CD4-positive, alpha-beta T cell treated with Interleukin-15 for 4 hours (primary cell): ENCODE measurements around the gene NMNAT1.
"Not testable (repeated sequence)": the region's sequence is repeated elsewhere in the genome, so short reads cannot be mapped to it uniquely, and the experiment has no call there.

Experiments used
- DNase-seq: peaks from one replicate; pipeline ENCODE4 v3.0.0-alpha.2; 2020; ENCODE audit warnings: low spot score

Gene NMNAT1

DNA sequence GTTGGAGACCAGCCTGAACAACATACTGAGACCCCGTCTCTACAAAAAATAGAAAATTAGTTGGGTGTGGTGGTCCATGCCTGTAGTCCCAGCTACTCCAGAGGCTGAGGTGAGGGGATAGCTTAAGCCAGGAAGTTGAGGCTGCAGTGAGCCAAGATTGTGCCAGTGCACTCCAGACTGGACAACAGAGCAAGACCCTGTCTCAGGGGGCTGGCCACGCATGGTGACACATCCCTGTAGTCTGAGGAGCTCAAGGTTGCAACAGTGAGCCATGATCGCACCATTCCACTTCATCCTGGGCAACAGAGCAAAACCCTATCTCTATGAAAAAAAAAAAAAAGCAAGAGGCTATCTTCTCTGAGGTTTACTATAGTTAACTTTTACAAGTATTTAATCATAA, 76.8 kb downstream of the NMNAT1 start:
- no peak for DNase-seq

DNA sequence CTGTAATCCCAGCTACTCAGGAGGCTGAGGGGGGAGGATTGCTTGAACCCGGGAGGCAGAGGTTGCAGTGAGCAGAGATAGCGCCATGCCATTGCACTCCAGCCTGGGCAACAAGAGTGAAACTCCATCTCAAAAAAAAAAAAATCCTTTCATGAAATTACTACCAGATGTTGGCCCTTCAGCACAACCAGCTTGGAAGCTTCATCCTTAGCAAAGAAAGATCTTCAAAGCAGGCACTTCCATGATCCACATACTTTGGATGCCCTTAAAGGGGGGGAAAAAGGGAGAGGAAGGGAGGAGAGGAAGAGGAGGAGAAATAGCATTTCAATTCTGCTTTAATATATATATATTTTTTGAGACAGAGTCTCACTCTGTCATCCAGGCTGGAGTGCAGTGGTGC, 77.4 kb downstream of the NMNAT1 start:
- not testable (repeated sequence) for DNase-seq

DNA sequence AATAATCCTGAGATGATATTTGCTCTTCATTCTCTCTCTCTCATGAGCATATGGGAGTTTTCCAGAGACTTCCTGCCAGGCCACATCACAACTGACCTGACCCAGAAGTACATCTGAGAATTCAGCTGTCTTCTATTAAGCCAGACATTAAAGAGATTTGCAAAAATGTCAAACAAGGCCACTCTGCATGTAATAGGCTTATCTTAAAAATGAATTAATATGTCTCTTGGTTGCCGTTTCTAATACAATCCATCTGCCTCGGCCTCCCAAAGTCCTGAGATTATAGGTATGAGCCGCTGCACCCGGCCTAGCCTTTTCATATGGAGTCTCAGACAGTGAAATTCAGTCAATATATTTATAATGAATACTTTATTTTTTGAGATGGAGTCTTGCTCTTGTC, 78.7 kb downstream of the NMNAT1 start:
- DNase-seq = not testable (repeated sequence)

DNA sequence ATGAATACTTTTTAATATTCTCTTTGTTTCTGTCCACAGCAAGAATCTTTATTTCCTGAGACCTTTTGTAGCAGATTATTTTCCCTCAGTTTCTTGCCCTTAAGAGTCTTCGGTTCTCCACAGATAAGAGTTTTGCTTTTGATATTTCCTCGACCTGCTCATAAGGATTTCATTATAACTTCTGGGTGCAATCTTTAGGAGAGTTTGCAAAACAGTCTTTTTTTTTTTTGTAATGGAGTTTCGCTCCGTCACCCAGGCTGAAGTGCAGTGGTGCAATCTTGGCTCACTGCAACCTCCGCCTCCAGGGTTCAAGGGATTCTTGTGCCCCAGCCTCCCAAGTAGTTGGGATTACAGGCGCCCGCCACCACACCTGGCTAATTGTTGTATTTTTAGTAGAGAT, 79.4 kb downstream of the NMNAT1 start:
- DNase-seq = no peak

DNA sequence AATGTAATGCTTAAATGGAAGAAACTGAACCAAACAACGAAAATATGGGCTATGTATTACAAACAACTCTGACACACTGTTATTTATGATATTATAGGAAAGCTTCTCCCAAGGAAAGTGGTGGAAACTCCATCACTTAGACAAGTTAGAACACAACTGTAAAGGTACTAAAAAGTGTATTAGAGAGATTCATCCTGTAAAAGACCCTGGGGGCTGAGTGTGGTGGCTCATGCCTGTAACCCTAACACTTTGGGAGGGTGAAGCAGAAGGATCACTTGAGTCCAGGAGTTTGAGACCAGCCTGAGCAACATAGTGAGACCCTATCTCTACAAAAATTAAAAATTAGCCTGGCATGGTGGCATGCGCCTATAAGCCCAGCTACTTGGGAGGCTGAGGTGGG, 82.1 kb downstream of the NMNAT1 start:
- DNase-seq = no peak

DNA sequence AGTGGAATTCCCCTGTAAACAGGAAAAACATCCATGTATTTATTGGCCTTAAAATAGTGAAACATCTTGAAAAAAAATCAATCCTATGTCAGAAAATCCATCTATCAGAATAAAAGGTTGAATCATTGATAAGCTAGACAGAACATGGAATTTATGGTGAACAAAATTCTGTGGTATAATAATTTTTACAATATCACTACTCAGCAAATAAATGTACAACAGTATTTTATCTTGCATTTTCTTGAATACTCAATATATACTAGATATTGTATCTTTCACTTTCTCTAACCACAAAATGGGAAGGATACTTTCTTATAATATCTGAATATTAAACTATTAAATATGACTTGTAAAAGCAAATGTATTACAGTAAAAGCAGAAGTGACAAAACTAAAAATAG, 83.8 kb downstream of the NMNAT1 start:
- DNase-seq = no peak

DNA sequence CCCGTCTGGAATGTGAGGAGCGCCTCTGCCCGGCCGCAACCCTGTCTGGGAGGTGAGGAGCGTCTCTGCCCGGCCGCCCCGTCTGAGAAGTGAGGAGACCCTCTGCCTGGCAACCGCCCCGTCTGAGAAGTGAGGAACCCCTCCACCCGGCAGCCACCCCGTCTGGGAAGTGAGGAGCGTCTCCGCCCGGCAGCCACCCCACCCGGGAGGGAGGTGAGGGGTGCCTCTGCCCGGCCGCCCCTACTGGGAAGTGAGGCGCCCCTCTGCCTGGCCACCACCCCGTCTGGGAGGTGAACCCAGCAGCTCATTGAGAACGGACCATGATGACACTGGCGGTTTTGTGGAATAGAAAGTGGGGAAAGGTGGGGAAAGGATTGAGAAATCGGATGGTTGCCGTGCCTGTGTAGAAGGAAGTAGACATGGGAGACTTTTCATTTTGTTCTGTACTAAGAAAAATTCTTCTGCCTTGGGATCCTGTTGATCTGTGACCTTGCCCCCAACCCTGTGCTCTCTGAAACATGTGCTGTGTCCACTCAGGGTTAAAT, 85.8 kb downstream of the NMNAT1 start:
- not testable (repeated sequence) for DNase-seq

DNA sequence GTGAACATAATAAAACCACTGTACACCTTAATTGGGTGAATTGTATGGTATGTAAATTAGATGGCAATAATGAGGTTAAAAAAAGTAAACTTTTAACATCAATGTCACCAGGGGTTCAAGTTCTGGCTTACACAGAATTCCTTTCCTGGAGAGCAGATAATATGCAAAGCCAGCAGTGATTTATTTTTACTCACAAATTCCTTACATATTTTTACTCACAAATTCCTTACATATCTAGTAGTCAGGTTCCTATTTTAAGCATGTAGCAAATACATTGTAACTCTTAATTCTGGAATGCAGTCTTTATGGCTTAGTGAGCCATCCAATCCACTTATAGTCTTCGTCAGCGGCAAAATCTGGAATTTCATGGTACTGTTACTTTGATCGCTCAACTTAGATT, 88.2 kb downstream of the NMNAT1 start:
- DNase-seq = no peak

DNA sequence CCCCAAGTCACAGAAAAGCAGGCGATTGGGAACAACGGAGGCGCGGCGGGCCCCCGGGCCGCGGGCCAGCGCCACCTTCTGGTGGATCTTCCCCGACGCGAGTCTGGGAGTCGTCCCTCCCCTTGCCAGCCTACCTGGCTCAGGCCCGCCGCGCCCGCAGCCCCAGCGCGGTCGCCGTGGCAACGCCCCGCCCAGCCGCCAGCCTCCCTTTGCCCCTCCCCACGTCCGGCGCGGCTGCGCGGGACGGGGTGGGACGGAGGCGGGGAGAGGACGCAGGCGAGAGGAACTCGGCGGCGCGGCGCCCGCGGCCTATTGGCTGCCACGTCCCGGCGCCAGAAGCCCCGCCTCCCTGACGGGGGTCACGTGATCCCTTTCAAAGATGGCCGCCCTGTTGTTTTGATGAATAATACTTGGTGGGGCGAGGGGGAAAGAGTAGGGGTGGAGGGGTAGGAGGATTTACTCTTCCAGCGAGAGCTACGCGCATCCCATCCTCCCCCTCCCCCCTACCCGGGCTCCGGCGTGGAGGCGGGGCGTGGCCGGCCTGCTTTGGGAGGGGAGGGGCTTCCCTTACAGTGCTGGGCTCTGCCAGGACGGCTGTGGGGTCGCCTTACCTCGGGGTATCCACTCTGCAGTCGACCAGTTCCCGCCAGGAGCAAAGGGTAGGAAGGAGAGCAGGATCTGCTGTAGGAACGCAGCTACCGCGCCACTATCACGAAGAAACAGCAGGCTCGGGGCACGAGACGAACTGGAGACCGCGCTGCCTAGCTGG, 89.5 kb downstream of the NMNAT1 start, which contains the start of gene UBE4B:
UBE4B (plus strand) TSS at position 369 of the 769 bp plus-strand sequence. CDS start 713 bp downstream, outside the sequence.
- DNase-seq = peak; percentile 99

DNA sequence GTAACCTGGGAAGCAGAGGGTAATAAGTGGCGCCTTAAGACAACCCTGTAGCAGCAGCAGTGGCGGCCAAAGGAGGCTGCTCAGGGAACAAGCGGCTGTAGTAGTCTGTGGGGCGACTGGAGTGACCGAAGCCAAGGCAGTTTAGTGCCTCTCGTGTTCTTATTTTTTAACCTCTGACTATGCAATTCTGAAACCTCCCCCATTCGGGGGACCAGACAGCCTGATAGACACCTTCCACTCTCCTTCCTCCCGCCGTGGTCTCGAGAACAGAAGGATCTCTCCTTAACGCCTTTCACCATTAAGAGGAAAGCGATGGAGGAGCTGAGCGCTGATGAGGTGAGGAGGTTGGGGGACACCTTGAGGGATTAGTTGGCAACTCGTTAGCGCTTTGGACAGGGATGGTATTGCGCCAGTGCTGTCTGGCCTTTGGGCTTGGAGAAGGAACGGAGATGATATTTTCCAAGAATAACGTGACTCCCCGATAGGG, 90.1 kb downstream of the NMNAT1 start:
- DNase-seq = no peak
